Astrocyte of the hippocampus (primary cell): ENCODE results near the gene EDN3.

Experiments used
- DNase-seq: peaks from one replicate; pipeline ENCODE4 v3.0.0; 2011; ENCODE audit warnings: low read depth, low spot score

Gene EDN3

DNA sequence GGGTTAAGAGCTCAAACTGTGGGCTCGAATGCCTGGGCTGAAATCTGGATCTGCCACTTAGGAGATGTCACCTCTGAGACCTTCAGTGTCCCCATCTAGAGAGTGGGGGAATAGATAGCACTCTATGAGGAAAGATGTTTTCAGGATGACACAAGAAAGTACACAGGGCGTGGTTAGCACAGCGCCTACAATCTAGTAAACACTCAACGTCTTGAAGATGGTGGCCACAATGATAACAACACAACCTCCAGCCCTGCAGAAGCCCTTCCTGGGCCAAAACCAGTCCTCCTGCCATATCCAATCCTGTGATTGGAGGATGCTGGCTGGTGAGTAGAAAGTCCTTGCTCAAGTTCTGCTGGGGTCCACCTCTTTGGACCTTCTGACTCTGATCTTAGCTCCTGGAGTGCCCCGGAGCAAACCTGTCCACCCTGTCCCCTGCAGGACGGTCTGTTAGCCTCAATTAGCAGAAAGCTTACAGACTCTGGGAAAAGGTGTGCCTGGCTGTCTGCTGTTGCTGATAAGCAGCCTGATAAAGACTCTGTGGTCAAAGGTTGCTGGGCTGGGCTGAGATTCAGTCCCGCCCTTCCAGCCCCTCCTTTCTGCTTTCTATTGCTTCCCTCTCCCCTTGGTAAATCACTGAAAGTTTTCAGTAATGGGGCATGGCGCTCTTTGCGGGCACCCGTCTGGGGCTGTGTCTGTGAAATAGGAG, 8.2 kb downstream of the EDN3 start:
- DNase-seq, result no peak

- DNase-seq, result no peak
Observed at GRCh38 chr20:59309218-59309617, 8.8 kb downstream of the EDN3 start.

DNA sequence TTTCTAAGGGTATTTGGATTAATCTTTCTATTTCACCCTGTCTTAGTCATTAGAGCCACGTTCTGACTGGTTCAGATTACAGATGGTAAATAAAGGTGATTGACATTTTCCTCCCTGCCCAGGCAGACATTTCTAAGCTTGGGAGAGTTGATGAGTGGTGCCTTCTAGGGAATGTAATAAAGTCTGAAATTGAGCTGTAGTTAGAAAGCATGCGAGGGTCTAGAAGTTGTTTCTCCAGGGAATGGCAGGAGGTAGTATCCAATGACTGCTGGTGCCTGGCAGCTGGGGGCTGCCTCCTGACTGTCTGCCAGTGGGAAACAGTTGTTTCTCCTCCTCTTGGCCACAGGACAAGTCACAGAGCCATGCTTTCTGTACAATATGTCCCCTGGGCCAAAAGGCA, 14.6 kb downstream of the EDN3 start:
- DNase-seq, result no peak

- DNase-seq, result no peak
Observed at GRCh38 chr20:59316911-59317731, 16.7 kb downstream of the EDN3 start.

DNA sequence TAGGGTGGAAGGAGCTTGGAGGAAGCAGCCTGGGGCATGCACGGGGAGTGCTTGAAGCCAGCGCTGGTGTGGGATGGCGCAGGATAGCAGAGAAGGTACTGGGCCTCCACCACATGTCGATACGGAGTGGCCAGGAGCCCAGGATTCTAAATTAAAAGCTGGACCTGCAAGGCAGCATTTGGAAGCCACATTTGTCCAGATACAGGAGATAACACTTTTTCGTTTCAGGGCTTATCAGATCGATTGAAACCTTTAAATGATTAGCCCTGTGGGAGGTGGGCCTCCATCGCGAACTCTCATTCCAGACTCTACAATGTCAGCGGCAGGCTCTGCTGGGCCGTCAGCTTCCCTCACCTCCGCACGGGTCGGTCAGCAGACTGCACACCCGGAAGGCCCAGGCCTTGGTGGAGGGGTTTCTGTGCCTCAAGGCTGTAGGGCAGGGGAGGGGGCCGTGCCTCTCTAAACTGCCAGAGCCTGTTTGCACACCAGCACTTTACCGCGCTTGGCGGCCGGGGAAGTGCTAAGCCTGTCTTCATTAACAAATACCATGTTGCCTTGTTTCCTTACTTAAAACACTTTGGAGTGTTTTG, 17.9 kb downstream of the EDN3 start:
- DNase-seq, result no peak

GRCh38 chr20:59318803-59319202, 18.4 kb downstream of the EDN3 start:
- no peak for DNase-seq

DNA sequence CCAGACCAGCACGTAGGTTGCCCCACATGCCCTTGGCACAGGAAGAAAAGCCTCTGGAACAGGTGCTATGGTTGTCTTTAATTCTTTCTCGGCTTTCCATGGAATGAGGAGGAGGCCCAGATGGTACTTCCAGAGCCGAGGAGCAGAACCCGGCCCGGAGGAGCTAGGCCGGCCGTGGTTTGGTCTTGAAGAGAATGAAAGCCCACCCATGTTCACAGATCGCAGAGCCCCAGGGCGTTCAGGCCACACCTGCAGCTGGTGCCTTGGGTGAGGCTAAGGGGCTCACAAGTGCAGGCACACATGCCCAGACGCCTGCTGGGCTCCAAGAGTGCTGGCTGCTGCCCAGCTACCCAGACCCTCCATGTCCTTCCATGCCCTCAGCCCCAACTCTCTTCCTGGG, 20.0 kb downstream of the EDN3 start:
- no peak for DNase-seq

GRCh38 chr20:59320854-59321647, 20.6 kb downstream of the EDN3 start:
- no peak for DNase-seq

DNA sequence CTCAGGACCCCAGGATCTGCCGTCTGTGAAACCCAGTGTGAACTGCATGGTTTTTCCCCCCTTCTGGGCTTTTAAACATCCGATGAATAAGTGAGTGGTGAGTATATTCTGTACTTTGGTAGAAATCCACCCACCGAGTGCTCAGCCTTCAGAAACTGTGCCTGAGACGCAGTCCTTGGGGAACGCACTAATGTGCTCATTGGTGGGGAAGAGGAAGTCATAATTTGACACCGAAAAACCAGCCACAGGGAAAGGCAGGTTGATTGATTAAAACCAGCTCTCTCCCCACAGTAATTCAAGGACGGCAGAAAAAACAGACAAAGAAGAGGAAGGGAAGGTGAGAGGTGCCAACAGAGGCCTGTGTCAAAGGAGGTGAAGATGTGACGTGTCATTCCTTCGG, 21.7 kb downstream of the EDN3 start:
- DNase-seq, result no peak

- no peak for DNase-seq
Observed at GRCh38 chr20:59322585-59323454, 22.4 kb downstream of the EDN3 start.

DNA sequence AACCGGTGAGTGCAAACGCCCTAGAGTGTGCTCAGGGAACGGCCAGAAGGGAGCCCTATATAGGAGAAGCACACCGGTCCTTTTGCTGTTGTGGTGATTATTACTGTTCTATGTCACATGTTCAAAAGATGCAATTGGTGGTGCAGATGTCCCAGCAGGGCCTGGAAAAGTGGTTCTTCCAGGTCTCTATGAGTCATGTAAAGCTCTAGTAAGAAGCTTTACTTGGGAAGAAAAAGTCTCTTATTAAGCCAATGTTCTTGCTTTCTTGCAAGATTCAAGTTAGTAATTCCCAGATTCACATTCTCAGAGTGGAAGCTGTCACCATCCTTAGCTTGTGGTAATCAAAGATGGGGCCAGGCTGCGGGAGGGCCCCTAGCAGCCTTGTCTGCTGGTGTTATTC, 23.3 kb downstream of the EDN3 start:
- no peak for DNase-seq

- DNase-seq, result no peak
Observed at GRCh38 chr20:59324521-59325141, 24.2 kb downstream of the EDN3 start.

GRCh38 chr20:59325142-59325523, 24.7 kb downstream of the EDN3 start:
- no peak for DNase-seq

DNA sequence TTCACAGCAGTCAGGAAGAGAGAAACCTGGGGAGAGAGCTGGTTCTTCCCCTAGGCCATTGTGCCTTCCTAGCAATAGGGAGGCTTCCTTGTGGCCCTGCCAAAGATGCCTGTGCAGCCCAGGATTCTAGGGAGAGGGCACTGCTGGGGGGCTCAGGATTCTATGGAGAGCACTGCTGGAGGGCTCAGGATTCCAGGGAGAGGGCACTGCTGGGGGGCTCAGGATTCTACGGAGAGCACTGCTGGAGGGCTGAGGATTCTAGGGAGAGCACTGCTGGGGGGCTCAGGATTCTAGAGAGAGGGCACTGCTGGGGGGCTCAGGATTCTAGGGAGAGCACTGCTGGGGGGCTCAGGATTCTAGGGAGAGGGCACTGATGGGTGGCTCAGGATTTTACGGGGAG, 25.8 kb downstream of the EDN3 start:
- DNase-seq, result no peak

DNA sequence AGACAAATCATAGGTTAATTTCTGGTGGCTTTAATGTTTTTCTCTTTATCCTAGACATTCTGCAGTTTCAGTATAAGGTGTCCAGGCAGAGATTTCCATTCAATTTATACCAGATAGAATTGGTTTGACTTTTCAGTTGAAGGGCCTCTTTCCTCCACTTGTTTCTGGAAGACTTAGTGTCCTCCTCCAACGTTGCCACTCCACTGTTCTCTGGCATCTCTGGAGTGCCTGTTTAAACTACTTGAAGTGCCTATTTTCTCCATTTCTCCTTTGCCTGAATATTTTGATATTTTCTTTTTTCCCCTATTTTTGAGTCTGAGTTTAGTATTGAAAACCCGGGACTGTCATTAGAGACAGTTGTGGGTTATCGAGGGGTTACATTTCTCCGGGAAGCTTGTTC, 27.7 kb downstream of the EDN3 start:
- DNase-seq, result no peak

- DNase-seq, result no peak
Observed at GRCh38 chr20:59331721-59332329, 31.4 kb downstream of the EDN3 start.

DNA sequence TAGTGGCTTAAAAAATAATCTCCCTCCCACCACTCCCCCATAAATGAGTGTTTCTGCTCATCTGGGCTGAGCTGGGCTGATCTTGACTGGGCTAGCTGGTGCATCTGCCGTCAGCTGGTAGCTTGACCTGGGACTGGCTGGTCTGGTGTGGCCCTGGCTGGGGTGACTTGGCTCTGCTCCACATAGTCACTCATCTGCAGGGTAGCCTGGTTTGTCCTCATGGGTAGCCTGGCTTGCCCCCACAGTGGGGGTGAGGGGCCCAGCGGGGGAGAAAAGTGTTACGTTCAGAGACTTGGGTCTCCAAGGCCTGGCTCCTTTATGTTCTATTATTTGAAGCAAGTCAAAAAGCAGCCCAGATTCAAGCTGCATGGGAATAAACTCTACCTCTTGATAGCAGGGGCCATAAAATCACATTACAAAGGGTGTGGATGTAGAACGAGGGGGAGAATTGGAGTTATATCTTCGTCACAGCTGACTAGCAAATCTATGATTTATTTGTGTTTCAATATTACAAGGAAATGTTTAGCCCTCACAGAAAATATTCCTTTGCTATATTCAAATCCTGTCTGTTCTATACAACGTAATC, 32.9 kb downstream of the EDN3 start:
- DNase-seq, result no peak

DNA sequence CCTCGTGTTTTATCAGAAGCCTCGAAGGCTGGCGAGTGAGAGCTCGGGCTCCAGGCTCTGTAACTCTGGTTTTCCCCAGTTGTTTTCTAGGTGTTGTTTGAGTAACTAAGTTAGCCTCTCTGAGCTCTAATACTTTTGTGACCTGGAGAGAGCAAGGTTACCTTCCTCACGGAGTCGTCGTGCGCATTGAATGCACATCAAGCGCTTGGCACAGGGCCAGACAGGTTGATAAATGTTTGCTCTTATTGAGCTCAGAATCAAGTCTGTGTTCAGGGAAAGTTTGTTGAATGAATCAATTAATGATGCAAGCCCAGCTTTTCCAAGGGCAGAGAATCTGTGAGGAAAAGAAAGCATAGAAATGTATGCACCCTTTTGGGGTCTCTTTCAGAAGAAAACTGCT, 33.5 kb downstream of the EDN3 start:
- no peak for DNase-seq

GRCh38 chr20:59334651-59335300, 34.4 kb downstream of the EDN3 start:
- no peak for DNase-seq
